Omental fat pad (tissue), 4 donors: ENCODE data around the gene KIAA0930. TPM values are rescaled to one million over a fixed set of nuclear protein-coding genes. Genes with fewer than 3 reads are reported as not detected.

Experiments used
- ATAC-seq: fragments of 150-250 bp; one replicate; pipeline ENCODE4 v1.9.1; 2016; ENCODE audit warnings: mild to moderate bottlenecking, moderate library complexity; ENCODE audit not compliant: low FRiP score
- DNase-seq: peaks from one replicate; pipeline ENCODE4 v3.0.0-alpha.2; 2019; ENCODE audit warnings: low spot score
- CTCF ChIP-seq, 3 donors: fragments of 450-650 bp; IDR thresholded peaks; one replicate each; pipeline ENCODE4 v1.5.1; 2016 to 2017; ENCODE audit warnings: antibody characterized with exemption in 3 of 3, mild to moderate bottlenecking in 3 of 3, moderate library complexity in 2 of 3
- total RNA-seq, 4 donors: library from RNA; depleted of rRNA; stranded (reverse); fragments of >200 nt; gene quantifications; one replicate each; pipeline ENCODE4 v1.1.0, GENCODE V29; 2016

Gene KIAA0930
- total RNA-seq, 4 donors from 2014 or later, result 27.4 to 58.8 (median 50.2) TPM

GRCh38 chr22:45226503-45227186 is 14.0 kb downstream of the KIAA0930 start:
- ATAC-seq, result peak; percentile 31
- DNase-seq, result no peak

GRCh38 chr22:45225732-45226502 is 14.8 kb downstream of the KIAA0930 start:
- DNase-seq (no peak), ATAC-seq (peak; percentile 12)
- no peak for TF ChIP-seq CTCF (IDR thresholded peaks at IDR 0.05)

More at GRCh38 chr22:45226503-45227186, 14.0 kb downstream of the KIAA0930 start:
- no peak for TF ChIP-seq CTCF (IDR thresholded peaks at IDR 0.05)

GRCh38 chr22:45224988-45225731 is 15.5 kb downstream of the KIAA0930 start:
- no peak for ATAC-seq
- no peak for TF ChIP-seq CTCF (IDR thresholded peaks at IDR 0.05)
- DNase-seq, result no peak

- no peak for TF ChIP-seq CTCF (IDR thresholded peaks at IDR 0.05)
- ATAC-seq, result no peak
- DNase-seq, result no peak
Observed at GRCh38 chr22:45224331-45224730, 16.4 kb downstream of the KIAA0930 start.

GRCh38 chr22:45223304-45224117 is 17.2 kb downstream of the KIAA0930 start:
- ATAC-seq (no peak), DNase-seq (no peak)
- no peak for TF ChIP-seq CTCF (IDR thresholded peaks at IDR 0.05)

- DNase-seq, result no peak
- no peak for ATAC-seq
- TF ChIP-seq CTCF (IDR thresholded peaks at IDR 0.05), result no peak
Observed at GRCh38 chr22:45221201-45221600, 19.5 kb downstream of the KIAA0930 start.
